HCT116 (cell line): ENCODE measurements around the gene CERK.

ENCODE experiments used
- CTCF ChIP-seq, 3 experiments: fragments of 200-600 bp in 1 of 3; sonication (generic) in 1 of 3; IDR thresholded peaks in 2 of 3; conservative IDR thresholded peaks in 1 of 3; 2 replicates each; pipeline ENCODE4 v1.5.1; 2012 to 2017; ENCODE audit warnings: low read depth in 2 of 3, low read length in 2 of 3, antibody characterized with exemption in 1 of 3, borderline replicate concordance in 1 of 3, control low read depth in 1 of 3, mild to moderate bottlenecking in 1 of 3, mixed read lengths in 1 of 3, mixed run types in 1 of 3, moderate library complexity in 1 of 3; ENCODE audit not compliant: insufficient read depth in 1 of 3
- ELF1 ChIP-seq: IDR thresholded peaks from 2 replicates; pipeline ENCODE4 v1.6.1; 2012; ENCODE audit warnings: low read depth, borderline replicate concordance
- EZH2 ChIP-seq: fragments of 200-600 bp; sonication (generic); IDR thresholded peaks from 2 replicates; pipeline ENCODE4 v1.6.1; 2017; ENCODE audit warnings: antibody characterized with exemption, mixed run types
- EZH2phosphoT487 ChIP-seq: fragments of 200-600 bp; IDR thresholded peaks from 2 replicates; pipeline ENCODE4 v1.6.1; 2018; ENCODE audit warnings: antibody characterized with exemption, borderline replicate concordance
- POLR2A ChIP-seq: IDR thresholded peaks from 2 replicates; pipeline ENCODE4 v1.7.0; 2011; ENCODE audit warnings: borderline replicate concordance; ENCODE audit not compliant: insufficient read depth, insufficient read length; ENCODE audit errors: extremely low read depth
- POLR2AphosphoS5 ChIP-seq: IDR thresholded peaks from 2 replicates; pipeline ENCODE4 v1.6.1; 2011; ENCODE audit warnings: mild to moderate bottlenecking, low read depth, low read length, moderate library complexity
- REST ChIP-seq: IDR thresholded peaks from 2 replicates; pipeline ENCODE4 v1.6.1; 2012; ENCODE audit warnings: low read depth
- SIN3A ChIP-seq: IDR thresholded peaks from 2 replicates; pipeline ENCODE4 v1.6.1; 2012; ENCODE audit warnings: low read depth
- SP1 ChIP-seq: IDR thresholded peaks from 2 replicates; pipeline ENCODE4 v1.6.1; 2012; ENCODE audit warnings: low read depth
- SRF ChIP-seq: IDR thresholded peaks from 2 replicates; pipeline ENCODE4 v1.6.1; 2012; ENCODE audit warnings: low read depth
- TCF7L2 ChIP-seq: IDR thresholded peaks from 2 replicates; pipeline ENCODE4 v1.7.0; 2011; ENCODE audit warnings: borderline replicate concordance, inconsistent platforms; ENCODE audit not compliant: insufficient read depth, insufficient read length; ENCODE audit errors: extremely low read depth
- YY1 ChIP-seq: IDR thresholded peaks from 2 replicates; pipeline ENCODE4 v1.6.1; 2011; ENCODE audit warnings: low read length, low read depth, moderate library complexity, mild to moderate bottlenecking; ENCODE audit not compliant: insufficient replicate concordance; ENCODE audit errors: extremely low read depth
- ZBTB33 ChIP-seq: IDR thresholded peaks from 2 replicates; pipeline ENCODE4 v1.6.1; 2011; ENCODE audit warnings: mild to moderate bottlenecking, low read length, moderate library complexity; ENCODE audit not compliant: insufficient replicate concordance; ENCODE audit errors: extremely low read depth
- ZFX ChIP-seq: fragments of 450-650 bp; IDR thresholded peaks from 2 replicates; pipeline ENCODE4 v1.6.1; 2017

- TF ChIP-seq CTCF (IDR thresholded peaks at IDR 0.05 in 2 of 3, conservative IDR thresholded peaks at IDR 0.05 in 1 of 3; ENCODE audit: borderline replicate concordance in 1 of 3, insufficient read depth in 1 of 3, low read depth in 2 of 3, low read length in 2 of 3) = no peak
- TF ChIP-seq ZBTB33 = no peak
- no peak for TF ChIP-seq POLR2AphosphoS5
- TF ChIP-seq EZH2 = no peak
- no peak for TF ChIP-seq YY1
- TF ChIP-seq ZFX = no peak
- TF ChIP-seq POLR2A = no peak
- no peak for TF ChIP-seq TCF7L2
- TF ChIP-seq REST = no peak
- TF ChIP-seq EZH2phosphoT487 = no peak
- TF ChIP-seq SRF = no peak
- TF ChIP-seq ELF1 = no peak
- no peak for TF ChIP-seq SP1
- TF ChIP-seq SIN3A = no peak
Observed at GRCh38 chr22:46675938-46676337, 62.1 kb downstream of the CERK start.
